Measurements from ENCODE around the gene OTUD1. TPM values are rescaled to one million over a fixed set of nuclear protein-coding genes. Genes with fewer than 3 reads are reported as not detected.

Gene OTUD1
- total and polyA plus RNA-seq, 4 donors: 8.0 to 23.5 (median 15.1) TPM

Small RNAs within 50 kb of the gene (microRNA-seq; reads per million reads assigned to microRNA genes)
- gene MIR1254-2: 0 reads per million in 2 donors

Other genes with a start within 250 kb of the OTUD1 start
- not detected for gene PTF1A, start 246.8 kb upstream of the OTUD1 start, total RNA-seq
- gene PTF1A, start 246.8 kb upstream of the OTUD1 start, polyA plus RNA-seq: not detected
- not detected for gene C10orf67, start 94.3 kb upstream of the OTUD1 start, total RNA-seq
- gene C10orf67, start 94.3 kb upstream of the OTUD1 start, polyA plus RNA-seq: not detected

Data from aorta (tissue), 4 donors.